Adrenal gland (tissue), 12 donors: ENCODE results near the gene UBASH3B. TPM values are rescaled to one million over a fixed set of nuclear protein-coding genes. Genes with fewer than 3 reads are reported as not detected.

ENCODE experiments used
- DNase-seq, 7 donors: peaks; one replicate each; pipeline ENCODE4 v3.0.0-alpha.2; 2019 to 2020
- H3K27ac ChIP-seq, 5 donors: fragments of 200-600 bp; sonication (generic) in 4 of 5; 1 replicate in 3 of 5; 2 replicates in 2 of 5; pipeline versions ENCODE4 v1.5.1 to v1.8.0; 2016 to 2020; ENCODE audit warnings: mild to moderate bottlenecking in 1 of 5
- H3K27me3 ChIP-seq: fragments of 200-600 bp; 2 replicates; pipeline ENCODE4 v1.8.0; 2021
- H3K36me3 ChIP-seq, 2 donors: fragments of 200-600 bp; replicated peaks in 1 of 2; 1 replicate in 1 of 2; 2 replicates in 1 of 2; pipeline versions ENCODE4 v1.5.1 to v1.8.0; 2018 to 2022
- H3K4me1 ChIP-seq, 2 donors: fragments of 200-600 bp; replicated peaks in 1 of 2; 1 replicate in 1 of 2; 2 replicates in 1 of 2; pipeline versions ENCODE4 v1.5.1 to v1.8.0; 2018 to 2021
- H3K4me3 ChIP-seq, 4 donors: fragments of 200-600 bp; sonication (generic) in 3 of 4; one replicate each; pipeline ENCODE4 v1.5.1; 2016 to 2018
- H3K9me3 ChIP-seq, 3 donors: fragments of 200-600 bp; sonication (generic) in 1 of 3; replicated peaks in 1 of 3; 1 replicate in 2 of 3; 2 replicates in 1 of 3; pipeline versions ENCODE4 v1.5.1 to v1.8.0; 2016 to 2021
- CTCF ChIP-seq, 6 experiments: fragments of 450-650 bp in 4 of 6; fragments of 200-600 bp in 2 of 6; sonication (generic) in 1 of 6; IDR thresholded peaks; 1 replicate in 5 of 6; 2 replicates in 1 of 6; pipeline versions ENCODE4 v1.5.1 to v1.8.0; 2016 to 2021; ENCODE audit warnings: antibody characterized with exemption in 6 of 6, mild to moderate bottlenecking in 2 of 6, moderate library complexity in 1 of 6
- POLR2A ChIP-seq, 2 donors: fragments of 450-650 bp; IDR thresholded peaks; one replicate each; pipeline ENCODE4 v1.6.1; 2017; ENCODE audit warnings: antibody characterized with exemption in 2 of 2, mild to moderate bottlenecking in 2 of 2, moderate library complexity in 1 of 2
- WGBS, 4 donors: extraction: QIAGEN DNeasy Blood & Tissue Kit in 2 of 4; methylation state at CpG; one replicate each; pipeline versions ENCODE4 v1.1.5 to v1.1.7; 2013 to 2017; 5-methylcytosine and 5-hydroxymethylcytosine counted together
- intact Hi-C, 2 donors: fragments of 100-400 bp; cut with DNase I; formaldehyde crosslinking; loops; one replicate each; pipeline versions ENCODE4 v1.14.1 to v1.15.0; 2022 to 2023
- polyA plus RNA-seq, 3 donors: library from polyadenylated mRNA; stranded (reverse); fragments of 200-250 nt in 2 of 3; fragments of 350-450 nt in 1 of 3; fragmentation: Illumina TruSeq in 1 of 3; extraction: RNeasy Lipid Tissue Mini Kit (QIAGEN cat#74804) in 1 of 3; gene quantifications; one replicate each; pipeline ENCODE4 v1.2.3, GENCODE V29; 2013 to 2014
- total RNA-seq, 9 donors: library from RNA; depleted of rRNA in 4 of 9; stranded (reverse); fragments of >200 nt in 4 of 9; fragments of 120-200 nt in 1 of 9; fragmentation: NEBNext Ultra II Directional in 1 of 9; extraction: Animal tissue kit (Norgen Biotek cat#: 25700) in 1 of 9; gene quantifications; one replicate each; pipeline versions ENCODE4 v1.1.0 to v1.2.4, GENCODE V29; 2013 to 2023
- donor health status: healthy with polysubstance abuse.
- donor health status: Bipolar disorder and iron deficiency.
- donor health status: DM: yes; HTN: yes; CAD: no.
- donor health status: DM: no; HTN: no; CAD: no.
- donor health status: DM: no; HTN: no; CAD: no.
- donor health status: DM: yes; HTN: yes; CAD: no.

UBASH3B gene
- total and polyA plus RNA-seq, 12 donors = 0.57 to 21.5 (median 5.6) TPM

GRCh38 chr11:122717264-122717867 is 61.8 kb downstream of the UBASH3B start:
- WGBS, 4 donors = 58 to 76% (median 65%) methylated on average over 9 of the region's 9 CpGs
- Histone ChIP-seq H3K9me3 (no peaks in the 10 kb centered on the region), H3K4me3 (no peak overlapping the region), H3K4me1 (no peaks in the 10 kb centered on the region), H3K27me3 (no peaks in the 10 kb centered on the region), H3K27ac (peak overlapping the region in 1 of 5 donors; percentile 17), H3K36me3 (no peaks in the 10 kb centered on the region)
- peak in 4 of 7 donors; percentile 17 to 53 (median 25) for DNase-seq
- intact Hi-C loops = no loop called here
- no peak for TF ChIP-seq POLR2A (IDR thresholded peaks at IDR 0.05)
- TF ChIP-seq CTCF (IDR thresholded peaks at IDR 0.05) = no peak

- no peak for TF ChIP-seq POLR2A (IDR thresholded peaks at IDR 0.05)
- no peak for TF ChIP-seq CTCF (IDR thresholded peaks at IDR 0.05)
- intact Hi-C loops = no loop called here
- Histone ChIP-seq H3K27me3 (no peaks in the 10 kb centered on the region), H3K9me3 (no peaks in the 10 kb centered on the region), H3K27ac (no peak overlapping the region), H3K4me1 (no peaks in the 10 kb centered on the region), H3K4me3 (no peak overlapping the region), H3K36me3 (no peaks in the 10 kb centered on the region)
- DNase-seq = no peak
- 80 to 92% (median 89%) methylated on average over 7 of the region's 7 CpGs for WGBS, 4 donors
Measured at GRCh38 chr11:122720107-122720881, 64.8 kb downstream of the UBASH3B start.

GRCh38 chr11:122721201-122721963 is 65.9 kb downstream of the UBASH3B start:
- WGBS, 4 donors = 55 to 72% (median 63%) methylated on average over 5 of the region's 5 CpGs
- Histone ChIP-seq H3K4me1 (no peaks in the 10 kb centered on the region), H3K27ac (no peak overlapping the region)

More at GRCh38 chr11:122721201-122721963, 65.9 kb downstream of the UBASH3B start:
- Histone ChIP-seq H3K36me3 (no peaks in the 10 kb centered on the region), H3K27me3 (no peaks in the 10 kb centered on the region), H3K9me3 (no peaks in the 10 kb centered on the region), H3K4me3 (no peak overlapping the region)
- no peak for DNase-seq
- intact Hi-C loops = no loop called here
- TF ChIP-seq CTCF (IDR thresholded peaks at IDR 0.05) (no peak), POLR2A (IDR thresholded peaks at IDR 0.05) (no peak)
